OCI-LY1 (cell line): ENCODE data around the gene RAVER1.

ENCODE experiments used
- H2AFZ ChIP-seq: fragments of 200-600 bp; sonication (generic), shearing (Covaris generic); 2 replicates; pipeline ENCODE4 v1.6.0; 2014; ENCODE audit warnings: antibody characterized with exemption, mild to moderate bottlenecking, low read length
- H3F3A ChIP-seq: fragments of 200-600 bp; sonication (generic), shearing (Covaris generic); 2 replicates; pipeline ENCODE4 v1.6.0; 2014; ENCODE audit warnings: mild to moderate bottlenecking, antibody characterized with exemption, low read length, moderate library complexity; ENCODE audit not compliant: insufficient read depth
- H3K27ac ChIP-seq: fragments of 200-600 bp; sonication (generic); 2 replicates; pipeline ENCODE4 v1.5.1; 2014; ENCODE audit warnings: low read length, mixed run types, mild to moderate bottlenecking, low read depth; ENCODE audit not compliant: poor library complexity, severe bottlenecking
- H3K27me3 ChIP-seq: fragments of 200-600 bp; sonication (generic); 2 replicates; pipeline ENCODE4 v1.6.0; 2014; ENCODE audit warnings: antibody characterized with exemption, mild to moderate bottlenecking, low read length, moderate library complexity; ENCODE audit not compliant: insufficient read depth
- H3K36me3 ChIP-seq: fragments of 200-600 bp; sonication (generic); 2 replicates; pipeline ENCODE4 v1.6.1; 2014; ENCODE audit warnings: mild to moderate bottlenecking, antibody characterized with exemption, low read length, moderate library complexity, mixed read lengths; ENCODE audit not compliant: insufficient read depth
- H3K4me1 ChIP-seq: fragments of 200-600 bp; sonication (generic); 2 replicates; pipeline ENCODE4 v1.5.1; 2014; ENCODE audit warnings: mild to moderate bottlenecking, low read length, moderate library complexity; ENCODE audit not compliant: insufficient read depth, severe bottlenecking
- H3K4me2 ChIP-seq: fragments of 200-600 bp; sonication (generic), shearing (Covaris generic); 2 replicates; pipeline ENCODE4 v1.6.1; 2014; ENCODE audit warnings: low read length
- H3K4me3 ChIP-seq: fragments of 200-600 bp; sonication (generic); 2 replicates; pipeline ENCODE4 v1.5.1; 2014; ENCODE audit warnings: low read length, low read depth, mild to moderate bottlenecking, mixed read lengths; ENCODE audit not compliant: poor library complexity, severe bottlenecking
- H3K79me2 ChIP-seq: fragments of 200-600 bp; shearing (Covaris generic); 2 replicates; pipeline ENCODE4 v1.6.1; 2016; ENCODE audit warnings: mixed run types, low read length, mixed read lengths; ENCODE audit not compliant: insufficient read depth
- H3K9ac ChIP-seq: fragments of 200-600 bp; sonication (generic), shearing (Covaris generic); 2 replicates; pipeline ENCODE4 v1.6.1; 2014; ENCODE audit warnings: mild to moderate bottlenecking, low read length, mixed read lengths
- H3K9me2 ChIP-seq: fragments of 200-600 bp; sonication (generic), shearing (Covaris generic); 2 replicates; pipeline ENCODE4 v1.6.1; 2014; ENCODE audit warnings: low read depth, mild to moderate bottlenecking, low read length, mixed read lengths
- H3K9me3 ChIP-seq: fragments of 200-600 bp; shearing (Covaris generic); 2 replicates; pipeline ENCODE4 v1.6.1; 2014; ENCODE audit warnings: low read length, mixed read lengths
- H4K20me1 ChIP-seq: fragments of 200-600 bp; sonication (generic), shearing (Covaris generic); 2 replicates; pipeline ENCODE4 v1.6.0; 2016; ENCODE audit warnings: mild to moderate bottlenecking, low read length; ENCODE audit not compliant: insufficient read depth
- CTCF ChIP-seq: fragments of 200-600 bp; sonication (generic), shearing (Covaris generic); IDR thresholded peaks from 2 replicates; pipeline ENCODE4 v1.5.1; 2017; ENCODE audit warnings: mild to moderate bottlenecking, antibody characterized with exemption, low read length, moderate library complexity, mixed read lengths
- EZH2 ChIP-seq: fragments of 200-600 bp; sonication (generic), shearing (Covaris generic); IDR thresholded peaks from 2 replicates; pipeline ENCODE4 v1.8.0; 2017; ENCODE audit warnings: borderline replicate concordance, mixed run types, mild to moderate bottlenecking, antibody characterized with exemption, low read length, moderate library complexity, mixed read lengths

RAVER1 gene

GRCh38 chr19:10294368-10294697 is 39.0 kb downstream of the RAVER1 start:
- TF ChIP-seq EZH2 (no peak), CTCF (no peak)
- Histone ChIP-seq H3K36me3 (no peaks in the 10 kb centered on the region), H3K27ac (no peak overlapping the region), H2AFZ (no peak overlapping the region), H3K79me2 (no peaks in the 10 kb centered on the region), H3F3A (no peaks in the 10 kb centered on the region), H3K27me3 (no peaks in the 10 kb centered on the region; the same call in 1 of the 2 replicates), H3K9ac (no peak overlapping the region), H3K4me3 (no peak overlapping the region), H4K20me1 (no peaks in the 10 kb centered on the region), H3K9me3 (no peaks in the 10 kb centered on the region), H3K4me1 (peaks cover 40% of the 10 kb centered on the region), H3K9me2 (no peaks in the 10 kb centered on the region), H3K4me2 (no peak overlapping the region)

- Histone ChIP-seq H3K79me2 (no peaks in the 10 kb centered on the region), H3K9me3 (no peaks in the 10 kb centered on the region), H3K4me3 (no peak overlapping the region), H3K36me3 (no peaks in the 10 kb centered on the region), H3F3A (no peaks in the 10 kb centered on the region), H3K4me1 (peaks cover 45% of the 10 kb centered on the region), H4K20me1 (no peaks in the 10 kb centered on the region), H2AFZ (no peak overlapping the region), H3K27ac (no peak overlapping the region), H3K9me2 (no peaks in the 10 kb centered on the region), H3K27me3 (no peaks in the 10 kb centered on the region; the same call in 1 of the 2 replicates), H3K9ac (no peak overlapping the region), H3K4me2 (no peak overlapping the region)
- no peak for TF ChIP-seq EZH2
- no peak for TF ChIP-seq CTCF
These were observed 39.5 kb downstream of the RAVER1 start for GRCh38 chr19:10293637-10294367.

- Histone ChIP-seq H3K9ac (no peak overlapping the region), H3K79me2 (no peaks in the 10 kb centered on the region), H3K4me2 (peak overlapping the region; percentile 93), H3K9me3 (no peaks in the 10 kb centered on the region), H3K4me3 (peak overlapping the region; percentile 62), H4K20me1 (no peaks in the 10 kb centered on the region), H3K36me3 (no peaks in the 10 kb centered on the region; the same call in 1 of the 2 replicates), H3K9me2 (no peaks in the 10 kb centered on the region), H3F3A (no peaks in the 10 kb centered on the region), H3K4me1 (peaks cover 50% of the 10 kb centered on the region), H2AFZ (no peak overlapping the region), H3K27ac (no peak overlapping the region), H3K27me3 (no peaks in the 10 kb centered on the region; the same call in 1 of the 2 replicates)
- TF ChIP-seq CTCF (no peak), EZH2 (no peak)
These were observed 40.3 kb downstream of the RAVER1 start for GRCh38 chr19:10292789-10293636.
